WTC11 (cell line): ENCODE measurements around the gene ZMIZ1.

Source experiments
- ELF4 ChIP-seq: sonication (generic); formaldehyde crosslinking; IDR thresholded peaks from 2 replicates; pipeline ENCODE4 v1.8.1; 2022; ENCODE audit warnings: low read depth, mild to moderate bottlenecking, moderate library complexity, missing genetic modification reagents
- NFE2L1 ChIP-seq: sonication (generic); formaldehyde crosslinking; IDR thresholded peaks from 2 replicates; pipeline ENCODE4 v1.8.1; 2023; ENCODE audit warnings: missing genetic modification reagents
- NR1H2 ChIP-seq: sonication (generic); formaldehyde crosslinking; IDR thresholded peaks from 2 replicates; pipeline ENCODE4 v1.9.0; 2021; ENCODE audit warnings: mild to moderate bottlenecking, moderate library complexity, missing genetic modification reagents
- PRRX2 ChIP-seq: fragments of 250-450 bp; sonication (Bioruptor Pico); IDR thresholded peaks from 2 replicates; pipeline ENCODE4 v1.8.0; 2021; ENCODE audit warnings: mild to moderate bottlenecking
- TF ChIP-seq, protein P1 (sequence below): sonication (generic); formaldehyde crosslinking; IDR thresholded peaks from 2 replicates; pipeline ENCODE4 v1.8.1; 2023; ENCODE audit warnings: mild to moderate bottlenecking, missing genetic modification reagents
- TF ChIP-seq, protein P2 (sequence below): fragments of 200-600 bp; IDR thresholded peaks from 2 replicates; pipeline ENCODE4 v1.8.0; 2022; ENCODE audit warnings: antibody characterized with exemption

GRCh38 chr10:79311581-79312407 lies 243.0 kb downstream of the ZMIZ1 start:
- TF ChIP-seq NR1H2 (CRISPR knock-in tag) (no peak), PRRX2 (CRISPR knock-in tag) (no peak), NFE2L1 (CRISPR knock-in tag) (no peak), ELF4 (no peak)
- TF ChIP-seq, protein P1, sequence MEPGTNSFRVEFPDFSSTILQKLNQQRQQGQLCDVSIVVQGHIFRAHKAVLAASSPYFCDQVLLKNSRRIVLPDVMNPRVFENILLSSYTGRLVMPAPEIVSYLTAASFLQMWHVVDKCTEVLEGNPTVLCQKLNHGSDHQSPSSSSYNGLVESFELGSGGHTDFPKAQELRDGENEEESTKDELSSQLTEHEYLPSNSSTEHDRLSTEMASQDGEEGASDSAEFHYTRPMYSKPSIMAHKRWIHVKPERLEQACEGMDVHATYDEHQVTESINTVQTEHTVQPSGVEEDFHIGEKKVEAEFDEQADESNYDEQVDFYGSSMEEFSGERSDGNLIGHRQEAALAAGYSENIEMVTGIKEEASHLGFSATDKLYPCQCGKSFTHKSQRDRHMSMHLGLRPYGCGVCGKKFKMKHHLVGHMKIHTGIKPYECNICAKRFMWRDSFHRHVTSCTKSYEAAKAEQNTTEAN = no peak
- TF ChIP-seq, protein P2, sequence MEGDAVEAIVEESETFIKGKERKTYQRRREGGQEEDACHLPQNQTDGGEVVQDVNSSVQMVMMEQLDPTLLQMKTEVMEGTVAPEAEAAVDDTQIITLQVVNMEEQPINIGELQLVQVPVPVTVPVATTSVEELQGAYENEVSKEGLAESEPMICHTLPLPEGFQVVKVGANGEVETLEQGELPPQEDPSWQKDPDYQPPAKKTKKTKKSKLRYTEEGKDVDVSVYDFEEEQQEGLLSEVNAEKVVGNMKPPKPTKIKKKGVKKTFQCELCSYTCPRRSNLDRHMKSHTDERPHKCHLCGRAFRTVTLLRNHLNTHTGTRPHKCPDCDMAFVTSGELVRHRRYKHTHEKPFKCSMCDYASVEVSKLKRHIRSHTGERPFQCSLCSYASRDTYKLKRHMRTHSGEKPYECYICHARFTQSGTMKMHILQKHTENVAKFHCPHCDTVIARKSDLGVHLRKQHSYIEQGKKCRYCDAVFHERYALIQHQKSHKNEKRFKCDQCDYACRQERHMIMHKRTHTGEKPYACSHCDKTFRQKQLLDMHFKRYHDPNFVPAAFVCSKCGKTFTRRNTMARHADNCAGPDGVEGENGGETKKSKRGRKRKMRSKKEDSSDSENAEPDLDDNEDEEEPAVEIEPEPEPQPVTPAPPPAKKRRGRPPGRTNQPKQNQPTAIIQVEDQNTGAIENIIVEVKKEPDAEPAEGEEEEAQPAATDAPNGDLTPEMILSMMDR = no peak
